ENCODE results near the gene SLC12A7. TPM values are rescaled to one million over a fixed set of nuclear protein-coding genes. Genes with fewer than 3 reads are reported as not detected.

Gene SLC12A7
- total RNA-seq, 2 experiments from 2014 or later: 0.06 TPM; not detected in 1

DNA sequence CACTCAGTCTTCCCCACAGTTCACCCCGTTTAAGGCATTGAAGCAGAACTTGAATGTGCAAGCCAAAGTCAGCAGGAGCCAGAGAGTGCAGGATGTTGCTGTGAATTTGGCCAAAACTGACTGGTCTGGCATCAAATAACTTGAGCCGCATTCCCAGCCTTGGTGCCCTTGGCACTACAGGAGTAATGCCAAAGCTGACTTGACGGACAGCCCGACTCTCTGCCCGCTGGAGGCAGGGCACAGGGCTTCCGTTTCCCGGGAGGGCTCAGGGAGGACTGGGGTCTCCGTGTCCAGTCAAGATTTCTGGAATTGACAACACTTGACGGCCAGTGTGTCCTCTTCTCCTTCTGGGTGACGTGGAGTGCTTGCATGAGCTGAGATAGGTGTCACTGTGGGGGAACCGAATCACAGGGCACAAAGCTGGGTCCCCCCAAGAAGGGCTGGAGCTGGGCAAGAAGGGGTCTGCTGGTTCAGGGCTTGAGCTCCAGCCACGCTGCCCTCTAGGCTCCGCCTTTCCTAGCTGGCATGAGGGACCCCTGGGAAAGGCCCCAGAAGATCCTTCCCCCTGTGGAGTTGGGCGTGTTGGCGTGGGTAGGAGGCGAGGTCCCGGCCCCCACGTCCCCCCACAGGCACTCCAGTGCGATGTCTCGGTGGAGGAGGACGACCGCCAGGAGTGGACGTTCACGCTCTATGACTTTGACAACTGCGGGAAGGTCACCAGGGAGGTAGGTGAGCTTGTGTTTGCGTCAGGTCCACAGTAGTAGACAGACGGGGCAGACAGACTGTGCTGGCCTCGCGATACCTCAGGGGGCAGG lies 78.0 kb downstream of the SLC12A7 start:
- TF ChIP-seq EZH2phosphoT487 (IDR thresholded peaks at IDR 0.05; ENCODE audit: borderline replicate concordance, low read depth, low read length) (no peak), CTCF (conservative IDR thresholded peaks at IDR 0.05; ENCODE audit: low read length) (no peak)
- DNase-seq (ENCODE audit: low spot score): no peak
- no TSS peak for BruUV-seq (replicated peaks)
- no peaks in the 10 kb centered on the region for H3K9me3 ChIP-seq (ENCODE audit: low read length)
- no peaks in the 10 kb centered on the region for H3K79me2 ChIP-seq (ENCODE audit: insufficient read depth, low read depth, low read length)
- H4K20me1 ChIP-seq (ENCODE audit: insufficient read depth, low read length): no peaks in the 10 kb centered on the region
- no peak overlapping the region for H3K4me3 ChIP-seq (ENCODE audit: low read depth, low read length, poor library complexity, severe bottlenecking)
- H3K4me1 ChIP-seq (ENCODE audit: insufficient read depth, low read length, poor library complexity, severe bottlenecking): no peaks in the 10 kb centered on the region
- no peak overlapping the region for H2AFZ ChIP-seq (ENCODE audit: low read length)
- no peak overlapping the region for H3K27ac ChIP-seq (ENCODE audit: low read depth, low read length, poor library complexity, severe bottlenecking)
- intact Hi-C loops (cut with micrococcal nuclease; ENCODE audit: unreplicated experiment): no loop called here
- no peak overlapping the region for H3K4me2 ChIP-seq (ENCODE audit: low read length)
- no peaks in the 10 kb centered on the region for H3K36me3 ChIP-seq (ENCODE audit: insufficient read depth, low read length)
- no peaks in the 10 kb centered on the region for H3K9me2 ChIP-seq (ENCODE audit: insufficient read depth, low read length)
- ChIA-PET CTCF (ENCODE audit: unreplicated experiment) (no interaction called here), POLR2A (interaction anchor here (0.6 kb wide), 1 partner anchor 185 kb away, joined by 4 read pairs; no protein-coding TSS in a partner anchor)

DNA sequence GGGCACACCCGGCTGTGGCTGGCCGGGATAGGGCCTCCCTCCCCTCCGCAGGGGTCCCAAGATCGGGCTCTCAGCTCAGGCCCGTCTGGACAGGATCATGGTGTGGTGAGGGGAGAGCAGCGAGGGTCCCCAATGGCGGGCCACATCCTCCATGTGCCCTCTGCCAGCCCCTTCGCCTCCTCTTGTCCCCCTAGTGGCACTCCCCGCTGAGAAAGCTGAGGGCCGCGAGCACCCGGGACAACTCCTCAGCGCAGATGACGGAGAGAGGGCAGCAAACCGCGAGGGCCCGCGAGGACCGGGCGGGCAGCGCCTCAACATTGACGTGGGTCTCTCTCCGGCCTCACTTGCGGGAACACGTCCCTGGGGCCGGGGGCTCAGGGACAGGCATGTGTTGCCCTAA lies 78.7 kb downstream of the SLC12A7 start:
- Histone ChIP-seq H3K4me2 (ENCODE audit: low read length) (no peak overlapping the region), H3K9me2 (ENCODE audit: insufficient read depth, low read length) (no peaks in the 10 kb centered on the region), H3K9me3 (ENCODE audit: low read length) (no peaks in the 10 kb centered on the region), H3K79me2 (ENCODE audit: insufficient read depth, low read depth, low read length) (no peaks in the 10 kb centered on the region), H3K4me3 (ENCODE audit: low read depth, low read length, poor library complexity, severe bottlenecking) (no peak overlapping the region), H3K36me3 (ENCODE audit: insufficient read depth, low read length) (no peaks in the 10 kb centered on the region), H4K20me1 (ENCODE audit: insufficient read depth, low read length) (no peaks in the 10 kb centered on the region), H3K4me1 (ENCODE audit: insufficient read depth, low read length, poor library complexity, severe bottlenecking) (no peaks in the 10 kb centered on the region), H2AFZ (ENCODE audit: low read length) (no peak overlapping the region), H3K27ac (ENCODE audit: low read depth, low read length, poor library complexity, severe bottlenecking) (no peak overlapping the region)
- DNase-seq (ENCODE audit: low spot score): no peak
- BruUV-seq (replicated peaks): no TSS peak
- intact Hi-C loops (cut with micrococcal nuclease; ENCODE audit: unreplicated experiment): no loop called here
- POLR2A ChIA-PET: interaction anchor here (0.6 kb wide), 1 partner anchor 185 kb away, joined by 4 read pairs; no protein-coding TSS in a partner anchor
- CTCF ChIA-PET (ENCODE audit: unreplicated experiment): no interaction called here
- no peak for TF ChIP-seq EZH2phosphoT487 (IDR thresholded peaks at IDR 0.05; ENCODE audit: borderline replicate concordance, low read depth, low read length)
- TF ChIP-seq CTCF (conservative IDR thresholded peaks at IDR 0.05; ENCODE audit: low read length): no peak

GRCh38 chr5:1032551-1033027 lies 79.3 kb downstream of the SLC12A7 start:
- Histone ChIP-seq H3K36me3 (ENCODE audit: insufficient read depth, low read length) (no peaks in the 10 kb centered on the region), H3K4me3 (ENCODE audit: low read depth, low read length, poor library complexity, severe bottlenecking) (no peak overlapping the region), H3K4me1 (ENCODE audit: insufficient read depth, low read length, poor library complexity, severe bottlenecking) (no peaks in the 10 kb centered on the region), H3K9me2 (ENCODE audit: insufficient read depth, low read length) (no peaks in the 10 kb centered on the region), H3K27ac (ENCODE audit: low read depth, low read length, poor library complexity, severe bottlenecking) (no peak overlapping the region), H2AFZ (ENCODE audit: low read length) (no peak overlapping the region), H3K79me2 (ENCODE audit: insufficient read depth, low read depth, low read length) (no peaks in the 10 kb centered on the region), H3K9me3 (ENCODE audit: low read length) (no peaks in the 10 kb centered on the region), H4K20me1 (ENCODE audit: insufficient read depth, low read length) (no peaks in the 10 kb centered on the region), H3K4me2 (ENCODE audit: low read length) (no peak overlapping the region)
- intact Hi-C loops (cut with micrococcal nuclease; ENCODE audit: unreplicated experiment): no loop called here
- TF ChIP-seq EZH2phosphoT487 (IDR thresholded peaks at IDR 0.05; ENCODE audit: borderline replicate concordance, low read depth, low read length) (no peak), CTCF (conservative IDR thresholded peaks at IDR 0.05; ENCODE audit: low read length) (no peak)
- ChIA-PET POLR2A (no interaction called here), CTCF (ENCODE audit: unreplicated experiment) (no interaction called here)
- no TSS peak for BruUV-seq (replicated peaks)
- no peak for DNase-seq (ENCODE audit: low spot score)
